GM19239 (cell line): ENCODE data around the gene KRTDAP.

ENCODE experiments used
- DNase-seq: peaks from one replicate; pipeline ENCODE4 v3.0.0; 2011; ENCODE audit warnings: low spot score; ENCODE audit not compliant: insufficient read length
- FAIRE-seq: peaks from 2 replicates; lab custom pipeline; 2011; peaks lifted over from hg19 to GRCh38; lab: Jason Lieb, UNC

Gene KRTDAP

DNA sequence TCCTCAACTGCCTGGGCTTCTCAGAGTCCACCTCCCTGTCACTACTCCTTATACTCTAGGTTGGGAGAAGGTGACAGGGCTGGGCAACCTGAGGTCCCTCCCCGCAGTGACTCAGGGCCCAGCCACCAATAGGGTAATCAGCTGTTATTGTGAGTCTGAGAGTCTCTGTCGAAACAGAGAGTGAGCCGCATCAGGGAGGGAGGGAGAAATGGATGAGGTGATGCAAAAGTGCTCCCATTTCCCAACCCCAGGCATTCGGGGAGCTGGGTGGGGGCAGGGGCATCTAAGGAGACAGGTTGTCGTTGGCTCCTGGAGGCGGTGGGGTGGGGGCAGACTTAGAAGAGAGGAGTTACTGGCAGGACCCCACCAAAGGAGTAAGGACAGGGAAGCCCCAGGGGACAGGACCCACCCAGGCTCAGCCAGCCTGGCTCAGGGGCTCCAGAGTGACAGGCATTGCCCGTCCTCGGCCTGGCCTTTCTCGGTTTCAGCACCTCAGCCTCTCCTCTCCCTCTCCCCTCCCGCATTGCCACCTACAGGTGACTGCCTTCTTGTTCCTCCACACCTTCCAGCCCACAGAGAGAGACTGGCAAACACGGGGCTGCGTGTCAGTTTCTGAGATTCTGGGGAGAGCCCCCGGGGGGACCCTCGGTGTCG, 23.5 kb upstream of the KRTDAP start, which contains the start of gene DMKN:
DMKN (minus strand) TSS at position 22 of the 654 bp plus-strand sequence. CDS start 174 bp downstream, outside the sequence.
- DNase-seq = no peak
- FAIRE-seq = no peak

GRCh38 chr19:35512831-35513627, 22.8 kb upstream of the KRTDAP start:
- DNase-seq (no peak), FAIRE-seq (no peak)

GRCh38 chr19:35511337-35511736, 21.1 kb upstream of the KRTDAP start:
- DNase-seq = no peak
- FAIRE-seq = no peak

DNA sequence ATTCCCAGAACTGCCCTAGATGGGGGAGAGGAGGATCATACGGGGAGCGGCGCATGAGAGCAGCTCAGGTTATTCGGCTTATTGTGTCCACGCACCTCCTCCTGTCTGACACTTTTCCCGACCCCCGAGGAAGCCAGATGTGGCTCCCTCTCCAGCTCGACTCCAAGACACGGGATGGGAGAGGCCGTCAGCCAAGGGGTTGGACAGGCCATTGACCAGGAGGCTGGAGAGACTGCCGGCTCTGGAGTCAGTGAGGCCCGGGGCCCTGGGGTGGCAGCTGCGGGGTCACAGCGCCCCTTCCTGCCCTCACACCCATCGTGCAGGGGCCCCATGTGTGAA, 20.3 kb upstream of the KRTDAP start:
- peak; percentile 83 for FAIRE-seq
- no peak for DNase-seq

DNA sequence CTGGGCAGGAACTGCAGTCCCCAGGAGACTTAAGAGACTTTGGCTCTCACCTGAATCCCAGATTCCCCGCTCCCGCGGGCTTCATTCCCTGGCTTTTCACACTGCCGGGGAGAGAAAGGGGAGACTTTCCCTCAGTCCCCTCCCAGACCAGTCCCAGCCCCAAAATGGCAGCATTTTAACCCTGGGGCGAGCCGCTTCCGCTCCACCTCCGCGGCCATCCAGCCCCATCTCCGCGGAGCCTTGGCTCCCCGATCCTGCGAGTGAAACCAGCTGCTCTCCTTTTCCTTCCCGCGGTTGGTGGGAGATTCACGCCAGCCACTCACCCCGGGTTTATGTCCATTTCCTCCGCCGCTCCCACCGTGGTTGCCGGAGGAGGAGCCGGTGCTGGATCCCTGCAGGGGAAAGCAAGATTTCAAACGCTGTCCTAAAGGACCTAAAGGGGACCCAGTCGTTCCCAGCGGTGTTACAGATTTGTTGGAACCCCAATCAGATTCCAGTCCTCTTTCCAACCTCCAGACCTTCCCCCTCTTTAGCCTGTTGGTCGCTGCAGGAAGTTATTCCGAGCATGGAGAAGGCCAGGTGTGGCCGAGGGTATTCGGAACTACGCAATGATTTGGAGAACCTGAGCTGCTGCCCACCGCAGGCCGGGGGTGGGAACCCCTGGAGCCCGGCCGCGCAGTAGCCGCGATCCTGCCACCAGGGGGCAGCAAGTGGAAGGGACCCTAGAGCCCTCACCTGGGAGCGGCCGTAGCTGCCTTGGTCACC, 19.8 kb upstream of the KRTDAP start:
- peak; percentile 59 for FAIRE-seq
- DNase-seq = peak; percentile 92

- FAIRE-seq (no peak), DNase-seq (peak; percentile 37)
Measured at GRCh38 chr19:35509018-35509652, 18.9 kb upstream of the KRTDAP start.

DNA sequence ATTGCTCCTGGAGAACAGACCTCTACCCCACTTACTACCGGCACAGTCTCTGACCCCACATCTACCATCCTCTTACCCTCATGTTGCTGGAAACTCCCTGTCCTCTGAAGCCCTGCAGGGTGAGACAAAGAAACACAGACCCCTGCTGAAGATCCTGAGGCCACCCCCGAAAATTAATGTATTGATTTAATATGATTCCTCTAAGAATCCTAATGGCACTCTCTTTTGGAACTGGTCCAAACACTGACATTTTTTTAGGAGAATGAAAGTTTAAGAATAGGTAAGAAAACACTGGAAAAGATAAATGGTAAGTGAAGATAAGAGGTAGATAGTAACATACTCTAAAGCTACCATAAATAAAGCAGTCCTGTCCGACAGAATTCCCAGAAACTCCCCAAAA, 17.9 kb upstream of the KRTDAP start:
- no peak for FAIRE-seq

GRCh38 chr19:35507561-35507960, 17.3 kb upstream of the KRTDAP start:
- DNase-seq = no peak
- no peak for FAIRE-seq

More for the DNA sequence above, 17.9 kb upstream of the KRTDAP start:
- no peak for DNase-seq

DNA sequence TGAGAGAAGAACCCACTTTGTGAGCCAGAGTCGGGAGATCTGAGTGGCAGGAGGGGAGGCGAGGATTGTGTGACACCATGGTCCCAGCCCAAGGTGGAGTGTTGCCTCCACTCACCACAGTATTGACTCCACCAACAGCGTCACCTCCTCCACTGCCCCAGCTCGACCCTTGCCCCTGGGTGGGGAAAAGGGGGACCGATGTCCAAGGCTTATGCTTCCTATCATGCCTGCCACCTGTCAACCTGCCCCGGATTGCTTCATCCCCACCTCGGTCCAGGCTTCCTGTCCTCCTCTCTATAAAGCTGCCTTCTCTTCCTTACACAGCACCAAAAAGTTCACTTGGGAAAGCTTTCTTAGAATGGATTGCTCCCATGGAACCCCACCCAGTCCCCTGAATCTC, 15.7 kb upstream of the KRTDAP start:
- no peak for DNase-seq
- no peak for FAIRE-seq

GRCh38 chr19:35502751-35503150, 12.5 kb upstream of the KRTDAP start:
- DNase-seq (no peak), FAIRE-seq (no peak)

DNA sequence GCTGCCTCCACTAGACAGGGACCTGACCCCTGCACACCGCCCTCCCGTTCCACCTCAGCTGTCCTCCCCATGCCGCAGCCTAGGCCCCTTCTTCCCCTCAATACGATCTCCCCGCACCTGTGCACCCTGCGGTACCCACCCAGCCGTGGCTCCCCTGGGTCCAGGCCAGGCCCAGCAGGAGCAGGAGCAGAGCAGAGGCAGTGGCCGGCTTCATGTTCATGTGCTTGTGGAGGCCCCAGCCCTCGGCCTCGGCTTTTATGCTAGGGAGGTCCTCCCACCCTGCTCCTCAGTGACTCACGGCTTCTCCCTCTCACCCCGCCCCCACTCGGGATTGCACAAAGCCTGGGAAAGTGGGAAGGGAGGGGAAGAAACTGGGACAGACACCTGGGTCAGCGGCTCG, 11.4 kb upstream of the KRTDAP start:
- FAIRE-seq = no peak
- DNase-seq = no peak

GRCh38 chr19:35500611-35501010, 10.3 kb upstream of the KRTDAP start:
- no peak for DNase-seq
- FAIRE-seq = no peak

GRCh38 chr19:35498984-35499527, 8.8 kb upstream of the KRTDAP start:
- DNase-seq (no peak), FAIRE-seq (no peak)

GRCh38 chr19:35498220-35498619, 8.0 kb upstream of the KRTDAP start:
- DNase-seq (no peak), FAIRE-seq (no peak)

GRCh38 chr19:35497406-35497805, 7.1 kb upstream of the KRTDAP start:
- DNase-seq = no peak
- FAIRE-seq = no peak

GRCh38 chr19:35495107-35496064, 5.1 kb upstream of the KRTDAP start:
- FAIRE-seq (peak; percentile 96), DNase-seq (peak; percentile 92)

DNA sequence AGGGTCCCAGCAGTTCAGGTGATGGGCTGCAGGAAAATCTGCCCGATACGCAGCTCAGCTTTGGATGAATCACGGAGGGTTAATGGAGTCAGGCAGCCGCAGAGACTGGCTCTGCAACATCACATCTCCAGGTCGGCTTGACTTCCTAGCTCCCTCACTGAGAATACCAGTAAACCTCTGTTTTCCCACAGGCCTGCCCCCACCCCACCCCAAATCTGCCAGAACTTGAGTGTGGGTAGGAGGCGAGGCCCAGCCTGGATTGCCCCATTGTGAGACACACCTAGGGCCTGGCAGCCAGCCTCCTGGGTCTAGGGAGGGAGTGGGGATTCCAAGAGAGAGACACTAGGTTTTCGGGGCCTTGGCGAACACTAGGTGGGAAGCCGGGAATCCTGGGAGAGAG, 3.7 kb upstream of the KRTDAP start:
- no peak for DNase-seq
- no peak for FAIRE-seq

DNA sequence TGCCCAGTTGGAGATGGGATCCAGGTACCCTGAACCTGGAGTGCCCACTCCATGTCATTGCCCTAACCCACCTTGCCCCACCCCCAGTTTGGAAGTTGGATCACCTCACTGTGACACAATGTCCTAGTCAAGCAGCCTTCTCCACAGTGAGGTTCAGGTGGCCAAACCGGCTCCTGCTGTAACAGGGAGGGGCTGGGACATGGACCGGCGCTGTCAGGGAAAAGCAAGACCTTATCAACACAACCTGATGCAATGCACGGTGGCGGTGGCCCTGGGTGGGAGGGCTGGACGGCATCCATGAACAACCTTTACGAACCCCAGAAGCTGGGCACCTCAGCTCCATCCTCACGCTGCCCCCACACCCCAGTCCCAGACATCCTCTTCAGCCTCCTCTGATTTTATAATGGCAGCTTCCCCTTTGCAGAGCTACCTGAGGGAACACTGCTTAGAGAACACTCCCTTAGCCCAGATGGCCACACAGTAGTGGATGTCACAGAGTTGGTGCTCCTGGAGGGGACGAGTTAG, 1.6 kb upstream of the KRTDAP start:
- FAIRE-seq (no peak), DNase-seq (no peak)

- no peak for DNase-seq
- FAIRE-seq = no peak
Measured at GRCh38 chr19:35488677-35489076, 1.6 kb downstream of the KRTDAP start.
